NCI-H446 treated with DMSO at 0.1 percent for 48 hours (cell line): ENCODE data around the gene NR2C2AP.
"Not testable (repeated sequence)": the region's sequence is repeated elsewhere in the genome, so short reads cannot be mapped to it uniquely, and the experiment has no call there.

Source experiments
- DNase-seq: peaks from one replicate; lab custom pipeline; 2025; lab: John Stamatoyannopoulos, UW

NR2C2AP gene, protein sequence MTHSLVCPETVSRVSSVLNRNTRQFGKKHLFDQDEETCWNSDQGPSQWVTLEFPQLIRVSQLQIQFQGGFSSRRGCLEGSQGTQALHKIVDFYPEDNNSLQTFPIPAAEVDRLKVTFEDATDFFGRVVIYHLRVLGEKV

DNA sequence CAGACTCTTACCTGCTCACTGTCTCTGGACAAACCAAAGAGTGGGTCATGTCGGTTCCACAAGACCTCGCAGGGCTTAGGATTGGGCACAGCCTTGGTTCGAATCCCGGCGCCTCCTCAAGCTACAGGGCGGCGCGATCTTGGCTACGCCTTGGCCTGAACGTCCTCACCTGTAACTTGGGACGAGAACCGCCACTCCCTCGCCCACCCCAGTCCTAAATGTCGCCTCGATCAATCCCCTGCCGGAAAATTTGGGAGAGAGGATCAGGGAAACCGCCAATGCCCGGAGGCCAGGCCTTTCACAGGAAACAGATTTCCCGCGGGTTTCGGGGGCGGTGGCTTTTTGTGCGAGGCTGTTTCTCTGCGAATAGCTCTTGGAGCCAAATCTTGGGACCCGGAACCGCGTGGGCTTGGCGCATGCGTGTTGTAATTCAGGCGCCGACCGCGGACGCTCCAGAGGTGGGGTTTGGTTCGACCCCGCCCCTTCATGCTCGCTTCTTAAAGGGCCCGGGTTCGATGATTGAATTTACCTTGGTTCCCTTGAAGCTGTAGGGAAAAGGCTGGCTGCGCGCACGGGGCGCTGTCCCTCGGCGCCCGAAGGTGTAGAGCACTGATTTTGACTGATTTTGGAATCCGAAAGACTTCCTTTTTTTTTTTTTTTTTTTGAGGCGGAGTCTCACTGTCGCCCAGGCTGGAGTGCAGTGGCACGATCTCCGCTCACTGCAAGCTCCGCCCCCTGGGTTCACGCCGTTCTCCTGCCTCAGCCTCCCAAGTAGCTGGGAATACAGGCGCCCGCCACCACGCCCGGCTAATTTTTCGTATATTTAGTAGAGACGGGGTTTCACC is at the start of gene NR2C2AP:
Gene NR2C2AP (minus strand): TSS at position 403 of the 845 bp plus-strand sequence. CDS start 354 bp downstream, at position 49.
- DNase-seq, result peak; percentile 91

DNA sequence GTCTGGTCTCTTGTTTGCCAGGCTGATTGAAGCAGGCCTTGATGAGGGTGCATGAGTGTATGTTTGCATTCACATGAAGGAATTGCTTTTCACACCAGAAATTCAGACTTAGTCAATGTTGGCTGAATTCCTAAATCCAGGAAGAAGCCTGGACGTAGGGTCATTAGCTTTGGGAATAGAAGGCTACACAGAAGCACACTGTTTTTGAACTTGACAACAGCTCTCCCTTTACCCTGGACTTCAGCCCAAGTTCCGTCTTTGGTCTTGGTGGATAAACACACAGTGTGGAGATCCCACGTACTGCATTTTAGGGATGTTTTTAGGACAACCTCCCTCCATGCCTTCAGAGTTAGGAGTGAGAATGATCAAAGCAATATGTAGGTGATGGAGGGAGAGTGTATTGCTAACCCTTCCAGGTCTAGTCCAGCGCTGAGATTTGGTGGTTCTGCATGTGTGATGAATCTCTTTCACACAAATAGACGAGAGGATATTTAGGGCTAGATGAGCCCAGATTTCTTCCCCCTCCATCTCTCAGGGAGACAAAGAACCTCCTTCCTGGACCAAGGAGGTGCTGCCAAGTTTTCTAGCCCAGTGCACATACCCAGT is 47.1 kb upstream of the NR2C2AP start:
- DNase-seq, result no peak

DNA sequence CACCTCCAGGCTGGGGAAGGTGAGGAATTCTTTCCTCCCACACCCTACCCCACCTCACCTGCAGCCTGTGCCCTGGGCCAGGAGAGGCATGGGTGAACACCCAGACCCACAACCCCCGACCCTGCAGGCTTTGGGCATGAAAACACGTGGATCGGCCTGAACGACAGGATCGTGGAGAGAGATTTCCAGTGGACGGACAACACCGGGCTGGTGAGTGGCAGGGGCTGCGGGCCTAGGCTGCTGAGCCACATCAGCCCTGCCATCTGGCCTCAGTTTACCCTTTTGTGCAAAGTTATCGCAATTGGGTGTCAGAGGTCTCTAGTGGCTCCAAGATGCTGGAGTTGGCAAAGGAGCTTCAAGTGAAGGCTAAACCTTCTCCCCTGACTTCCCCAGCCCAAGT is 37.3 kb upstream of the NR2C2AP start:
- DNase-seq, result no peak

DNA sequence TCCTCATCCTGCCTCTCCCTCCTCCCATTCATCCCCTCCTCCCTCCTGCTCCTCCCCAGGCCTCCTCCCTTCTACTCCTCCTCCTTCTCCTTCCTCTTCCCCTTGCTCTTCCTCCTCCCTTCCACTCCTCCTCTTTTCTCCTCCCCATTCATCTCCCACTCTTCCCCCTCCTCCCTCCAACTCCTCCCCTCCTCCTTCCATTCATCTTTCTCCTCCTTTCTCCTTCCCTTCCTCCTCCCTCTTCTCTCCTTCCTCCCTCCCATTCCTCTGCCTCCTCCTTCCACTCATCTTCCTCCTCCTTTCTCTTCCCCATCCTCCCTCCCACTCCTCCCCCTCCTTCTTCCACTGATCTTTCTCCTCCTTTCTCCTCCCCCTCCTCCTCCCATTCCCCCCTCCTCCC is 36.5 kb upstream of the NR2C2AP start:
- DNase-seq, result no peak

DNA sequence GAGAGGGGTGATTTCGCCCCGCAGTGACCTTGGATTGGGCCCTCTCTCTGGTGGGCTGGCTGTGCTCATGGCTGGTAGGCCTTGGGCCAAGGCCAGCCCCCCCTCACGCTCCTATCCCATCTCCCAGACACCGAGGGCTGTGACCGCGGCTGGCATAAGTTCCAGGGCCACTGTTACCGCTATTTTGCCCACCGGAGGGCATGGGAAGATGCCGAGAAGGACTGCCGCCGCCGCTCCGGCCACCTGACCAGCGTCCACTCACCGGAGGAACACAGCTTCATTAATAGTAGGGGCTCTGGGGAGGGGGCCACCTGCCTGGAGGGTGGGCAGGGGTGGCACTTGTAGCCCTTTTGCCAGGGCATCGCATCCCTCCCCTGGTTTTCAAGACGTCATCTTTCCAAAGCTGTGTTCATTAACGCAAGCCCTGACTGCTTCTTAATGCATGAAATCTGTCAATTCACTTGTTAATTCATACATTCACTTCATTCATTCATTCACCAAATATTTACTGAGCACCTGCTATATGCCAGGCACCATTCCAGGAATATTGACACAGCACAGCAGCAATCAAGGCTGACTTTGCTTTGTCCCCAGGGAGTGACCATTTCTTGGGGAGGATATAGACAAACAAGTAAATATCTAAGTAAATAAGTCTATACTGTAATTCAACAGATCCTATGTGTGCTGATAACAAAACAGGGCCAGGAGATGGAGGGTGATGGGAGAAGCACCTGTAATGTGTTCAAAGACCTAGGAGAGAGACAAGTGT is 35.1 kb upstream of the NR2C2AP start:
- no peak for DNase-seq

DNA sequence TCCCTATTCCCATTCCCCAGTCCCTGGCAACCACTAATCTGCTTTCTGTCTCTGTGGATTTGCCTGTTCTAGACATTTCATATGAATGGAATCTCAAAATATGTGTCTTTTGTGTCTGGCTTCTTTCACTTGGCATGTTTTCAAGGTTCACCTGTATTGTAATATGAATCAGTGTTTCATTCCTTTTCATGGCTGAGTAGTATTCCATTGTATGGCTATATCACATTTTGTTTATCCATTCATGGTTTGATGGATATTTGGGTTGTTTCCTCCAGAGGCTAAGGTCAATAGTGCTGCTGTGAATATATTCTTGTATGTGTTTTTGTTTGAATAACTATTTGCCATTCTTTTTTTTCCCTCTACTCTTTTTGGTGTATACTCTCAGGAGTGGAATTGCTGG is 33.0 kb upstream of the NR2C2AP start:
- DNase-seq, result no peak

DNA sequence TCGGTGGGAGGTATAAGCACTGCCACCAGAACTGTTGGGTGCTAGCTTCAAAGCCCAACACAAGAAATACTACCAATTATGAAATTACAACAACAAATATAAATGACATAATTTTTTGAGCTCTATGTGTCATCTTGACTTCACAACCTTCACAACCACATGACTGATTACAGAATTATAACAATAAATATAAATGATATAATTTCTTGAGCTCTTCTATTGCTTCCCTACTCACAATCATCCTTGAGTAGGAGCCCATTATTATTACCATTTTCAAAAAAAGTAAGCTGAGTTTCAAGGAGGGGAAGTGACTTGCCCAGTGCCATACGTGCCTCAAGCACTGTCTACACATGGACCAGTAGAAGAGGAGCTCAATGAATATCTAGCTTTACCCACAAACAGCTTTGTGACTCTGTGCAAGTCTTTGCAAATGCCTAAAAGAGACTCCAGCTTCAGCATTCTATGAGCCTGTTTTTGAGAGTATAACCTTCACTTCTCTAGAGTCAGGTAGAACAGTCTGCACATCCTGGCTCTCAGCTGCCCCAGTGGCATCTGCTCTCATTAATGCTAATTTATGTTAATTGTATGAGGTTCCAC is 31.1 kb upstream of the NR2C2AP start:
- no peak for DNase-seq

DNA sequence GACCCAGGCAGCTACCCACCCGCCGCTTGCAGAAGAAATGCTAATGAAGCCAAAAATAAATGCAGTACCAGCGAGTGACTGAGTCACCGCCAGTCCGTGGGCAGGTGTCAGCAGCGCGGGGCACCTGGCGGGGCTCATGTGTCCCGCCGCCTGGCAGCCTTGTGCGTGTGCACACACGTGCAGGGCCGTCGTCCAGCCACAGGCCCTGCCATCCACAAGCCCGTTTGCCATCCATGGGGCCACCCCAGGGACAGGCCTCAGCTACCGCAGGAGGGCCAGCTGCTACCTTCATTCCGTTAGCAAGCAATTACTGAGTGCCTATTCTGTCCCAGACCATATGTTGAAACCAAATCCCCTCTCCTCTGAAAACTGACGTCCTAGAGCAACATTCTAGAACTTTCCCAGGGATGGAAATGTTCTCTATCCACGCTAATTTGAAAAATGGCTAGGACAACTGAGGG is 29.1 kb upstream of the NR2C2AP start:
- DNase-seq, result no peak

DNA sequence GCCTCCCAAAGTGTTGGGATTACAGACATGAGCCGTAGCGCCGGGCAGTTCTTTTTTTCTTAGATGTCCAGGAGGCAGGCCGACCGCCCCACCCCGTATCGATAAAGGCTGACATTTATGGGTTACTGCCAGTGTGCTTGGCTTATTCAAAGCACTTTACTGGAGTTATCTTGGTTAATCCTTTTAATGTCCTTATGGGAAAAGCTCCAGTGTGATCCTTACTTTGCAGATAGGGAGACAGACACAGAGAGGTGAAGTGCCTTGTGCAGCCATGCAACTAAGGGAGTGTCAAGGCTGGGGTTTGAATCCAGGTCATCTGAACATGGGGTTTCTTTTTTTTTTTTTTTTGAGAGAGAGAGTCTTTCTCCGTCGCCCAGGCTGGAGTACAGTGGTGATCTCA is 27.8 kb upstream of the NR2C2AP start:
- no peak for DNase-seq

DNA sequence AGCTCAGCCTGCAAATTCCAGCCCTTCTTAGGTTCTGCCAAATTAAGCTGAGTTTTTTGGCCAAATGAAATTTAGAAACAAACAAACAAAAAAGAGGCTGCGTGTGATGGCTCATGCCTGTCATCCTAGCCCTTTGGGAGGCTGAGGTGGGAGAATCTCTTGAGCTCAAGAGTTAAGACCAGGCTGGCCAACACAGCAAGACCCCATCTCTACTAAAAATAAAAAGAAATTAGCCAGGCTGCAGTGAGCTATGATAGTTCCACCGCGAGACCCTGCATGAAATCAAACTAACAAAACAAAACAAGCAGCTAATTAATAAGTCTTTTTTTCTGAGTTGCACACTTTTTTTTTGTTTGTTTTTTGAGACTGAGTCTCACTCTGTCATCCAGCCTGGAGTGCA is 26.5 kb upstream of the NR2C2AP start:
- no peak for DNase-seq

DNA sequence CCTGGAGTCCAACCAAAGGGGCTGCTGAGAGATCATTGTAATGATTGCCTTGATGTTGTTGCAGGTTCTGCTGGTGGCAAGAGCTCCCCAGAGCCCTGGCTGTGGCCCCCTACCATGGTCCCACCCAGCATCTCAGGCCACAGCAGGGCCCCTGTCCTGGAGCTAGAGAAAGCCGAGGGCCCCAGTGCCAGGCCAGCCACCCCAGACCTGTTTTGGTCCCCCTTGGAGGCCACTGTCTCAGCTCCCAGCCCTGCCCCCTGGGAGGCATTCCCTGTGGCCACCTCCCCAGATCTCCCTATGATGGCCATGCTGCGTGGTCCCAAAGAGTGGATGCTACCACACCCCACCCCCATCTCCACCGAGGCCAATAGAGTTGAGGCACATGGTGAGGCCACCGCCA is 24.0 kb upstream of the NR2C2AP start:
- DNase-seq, result no peak

DNA sequence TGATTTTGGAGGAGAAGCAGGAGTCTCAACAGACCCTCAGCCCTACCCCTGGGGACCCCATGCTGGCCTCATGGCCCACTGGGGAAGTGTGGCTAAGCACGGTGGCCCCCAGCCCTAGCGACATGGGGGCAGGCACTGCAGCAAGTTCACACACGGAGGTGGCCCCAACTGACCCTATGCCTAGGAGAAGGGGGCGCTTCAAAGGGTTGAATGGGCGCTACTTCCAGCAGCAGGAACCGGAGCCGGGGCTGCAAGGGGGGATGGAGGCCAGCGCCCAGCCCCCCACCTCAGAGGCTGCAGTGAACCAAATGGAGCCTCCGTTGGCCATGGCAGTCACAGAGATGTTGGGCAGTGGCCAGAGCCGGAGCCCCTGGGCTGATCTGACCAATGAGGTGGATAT is 23.4 kb upstream of the NR2C2AP start:
- no peak for DNase-seq

DNA sequence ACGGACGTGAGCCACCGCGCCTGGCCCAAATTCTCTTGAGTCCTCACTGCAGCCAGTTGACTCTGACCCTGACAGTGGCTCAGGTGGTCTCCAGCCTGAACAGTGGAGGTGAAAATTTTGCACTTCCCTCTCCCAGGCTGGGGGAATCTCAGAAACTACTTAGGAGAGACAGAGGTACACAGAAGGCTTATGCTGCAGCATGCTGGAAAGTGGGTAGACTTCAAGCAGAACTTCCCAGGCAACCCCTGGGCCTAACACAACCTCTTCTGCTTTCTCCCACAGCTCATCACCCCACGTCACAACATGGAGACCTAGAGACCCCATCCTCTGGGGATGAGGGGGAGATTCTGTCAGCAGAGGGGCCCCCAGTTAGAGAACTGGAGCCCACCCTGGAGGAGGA is 23.0 kb upstream of the NR2C2AP start:
- no peak for DNase-seq

DNA sequence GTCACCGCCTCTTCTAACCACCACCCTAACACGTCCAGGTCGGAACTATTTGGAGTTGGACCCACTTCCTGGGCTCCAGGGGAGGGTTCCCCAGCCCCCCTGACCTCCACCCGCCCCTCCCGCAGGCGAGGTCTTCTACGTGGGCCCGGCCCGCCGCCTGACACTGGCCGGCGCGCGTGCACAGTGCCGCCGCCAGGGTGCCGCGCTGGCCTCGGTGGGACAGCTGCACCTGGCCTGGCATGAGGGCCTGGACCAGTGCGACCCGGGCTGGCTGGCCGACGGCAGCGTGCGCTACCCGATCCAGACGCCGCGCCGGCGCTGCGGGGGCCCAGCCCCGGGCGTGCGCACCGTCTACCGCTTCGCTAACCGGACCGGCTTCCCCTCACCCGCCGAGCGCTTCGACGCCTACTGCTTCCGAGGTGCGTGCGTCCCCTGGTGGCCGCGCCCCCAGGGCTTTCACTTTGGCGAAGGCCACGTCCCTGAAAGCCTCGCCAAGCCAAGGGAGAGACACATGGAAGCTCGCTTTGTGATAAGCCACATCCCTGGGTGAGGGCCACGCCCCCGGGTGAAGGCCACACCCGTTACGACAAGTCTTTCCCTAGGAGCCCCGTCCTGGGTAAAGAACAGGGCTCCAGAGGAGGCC is 21.8 kb upstream of the NR2C2AP start:
- peak; percentile 9 for DNase-seq

DNA sequence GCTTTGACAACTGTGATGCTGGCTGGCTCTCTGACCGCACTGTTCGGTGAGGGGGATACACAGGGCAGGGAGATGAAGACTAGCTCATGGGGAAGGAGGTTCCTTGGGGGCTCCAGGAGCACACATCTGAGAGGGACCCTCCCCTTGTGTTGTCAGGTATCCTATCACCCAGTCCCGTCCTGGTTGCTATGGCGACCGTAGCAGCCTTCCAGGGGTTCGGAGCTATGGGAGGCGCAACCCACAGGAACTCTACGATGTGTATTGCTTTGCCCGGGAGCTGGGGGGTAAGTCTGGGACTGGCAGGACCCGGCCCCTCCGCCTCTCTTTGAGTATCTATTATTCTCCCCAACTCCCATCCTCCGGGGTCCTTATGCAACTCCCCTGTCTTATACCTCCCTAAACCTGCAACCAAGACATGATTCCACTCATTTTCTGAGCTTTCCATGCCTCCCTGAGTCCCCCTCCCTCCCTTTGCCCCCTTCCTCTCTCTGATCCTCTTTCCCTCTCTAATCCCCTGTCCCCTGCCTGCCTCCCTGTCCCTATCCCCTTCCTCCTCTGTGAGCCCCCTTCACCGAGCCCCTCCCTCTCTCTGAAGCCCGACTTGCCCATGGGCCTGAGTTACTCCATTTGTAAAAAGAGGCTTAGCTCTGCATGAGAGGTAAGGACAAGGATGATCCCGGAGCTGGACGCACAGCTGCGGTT is 21.1 kb upstream of the NR2C2AP start:
- no peak for DNase-seq

DNA sequence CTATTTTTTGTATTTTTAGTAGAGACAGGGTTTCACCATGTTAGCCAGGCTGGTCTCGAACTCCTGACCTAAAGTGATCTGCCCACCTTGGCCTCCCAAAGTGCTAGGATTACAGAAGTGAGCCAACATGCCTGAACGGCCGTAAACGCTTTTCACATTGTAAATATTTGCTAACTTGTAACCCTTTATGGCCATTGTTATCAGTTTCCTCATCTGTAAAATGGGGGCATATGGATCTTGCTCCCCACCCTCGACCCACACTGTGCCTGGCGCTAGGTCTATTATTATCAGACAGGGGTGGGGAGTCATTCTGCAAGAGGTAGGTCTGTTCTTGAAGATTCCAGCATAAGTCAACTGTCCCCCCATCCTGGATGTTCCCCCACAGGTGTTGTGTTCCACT is 20.4 kb upstream of the NR2C2AP start:
- DNase-seq, result no peak

DNA sequence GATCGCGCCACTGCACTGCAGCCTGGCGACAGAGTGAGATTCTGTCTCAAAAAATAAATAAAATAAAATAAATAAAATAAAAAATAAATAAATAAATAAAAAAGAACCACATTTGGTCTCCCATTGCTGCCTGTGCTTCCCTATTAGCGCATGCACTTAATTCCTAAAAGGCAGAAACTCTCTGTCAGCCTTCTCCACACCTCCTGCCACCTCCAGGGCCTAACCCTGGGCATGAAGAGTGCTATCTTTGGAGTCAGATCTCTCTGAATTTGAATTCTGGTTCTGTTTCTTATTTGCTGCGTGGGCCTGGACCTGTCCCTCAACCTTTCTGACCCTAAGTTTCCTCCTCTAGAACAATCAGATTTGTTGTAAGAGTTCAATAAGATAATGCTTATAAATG is 19.8 kb upstream of the NR2C2AP start:
- DNase-seq, result no peak

DNA sequence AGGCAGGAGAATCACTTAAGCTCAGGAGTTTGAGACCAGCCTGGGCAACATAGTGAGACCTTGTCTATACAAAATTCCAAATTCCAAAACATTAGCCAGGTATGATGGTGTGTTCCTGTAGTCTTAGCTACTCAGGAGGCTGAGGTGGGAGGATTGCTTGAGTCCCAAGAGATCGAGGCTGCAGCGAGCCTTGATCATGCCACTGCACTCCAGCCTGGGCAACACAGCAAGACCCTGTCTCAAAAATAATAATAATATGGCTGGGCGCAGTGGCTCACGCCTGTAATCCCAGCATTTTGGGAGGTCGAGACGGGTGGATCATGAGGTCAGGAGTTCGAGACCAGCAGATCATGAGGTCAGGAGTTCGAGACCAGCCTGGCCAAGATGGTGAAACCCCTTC is 17.8 kb upstream of the NR2C2AP start:
- DNase-seq, result not testable (repeated sequence)

DNA sequence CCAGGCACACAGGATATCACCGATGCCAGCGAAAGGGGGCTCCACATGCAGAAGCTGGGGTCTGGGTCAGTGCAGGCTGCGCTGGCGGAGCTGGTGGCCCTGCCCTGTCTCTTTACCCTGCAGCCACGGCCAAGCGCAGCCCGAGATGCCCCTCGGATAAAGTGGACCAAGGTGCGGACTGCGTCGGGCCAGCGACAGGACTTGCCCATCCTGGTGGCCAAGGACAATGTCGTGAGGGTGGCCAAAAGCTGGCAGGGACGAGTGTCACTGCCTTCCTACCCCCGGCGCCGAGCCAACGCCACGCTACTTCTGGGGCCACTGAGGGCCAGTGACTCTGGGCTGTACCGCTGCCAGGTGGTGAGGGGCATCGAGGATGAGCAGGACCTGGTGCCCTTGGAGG is 15.7 kb upstream of the NR2C2AP start:
- no peak for DNase-seq

DNA sequence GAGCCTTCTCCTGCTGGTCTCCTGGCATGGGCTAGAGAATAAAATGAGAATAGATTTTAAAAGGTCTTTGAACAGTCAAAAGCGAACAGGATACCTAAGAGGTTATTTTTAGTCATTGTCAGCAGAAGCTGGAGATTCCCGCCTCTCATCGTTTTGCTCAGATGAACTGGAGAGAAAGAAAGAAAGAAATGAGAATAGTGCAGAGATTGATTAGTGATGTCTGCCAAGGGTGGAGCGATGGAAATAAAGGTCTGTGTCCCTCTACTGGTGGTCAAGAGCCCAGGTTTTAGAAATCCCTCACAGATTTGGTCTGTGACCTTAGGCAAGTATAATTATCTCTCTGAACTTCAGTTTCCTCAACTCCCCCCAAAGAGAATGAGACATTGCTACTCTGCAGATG is 13.9 kb upstream of the NR2C2AP start:
- peak; percentile 32 for DNase-seq

DNA sequence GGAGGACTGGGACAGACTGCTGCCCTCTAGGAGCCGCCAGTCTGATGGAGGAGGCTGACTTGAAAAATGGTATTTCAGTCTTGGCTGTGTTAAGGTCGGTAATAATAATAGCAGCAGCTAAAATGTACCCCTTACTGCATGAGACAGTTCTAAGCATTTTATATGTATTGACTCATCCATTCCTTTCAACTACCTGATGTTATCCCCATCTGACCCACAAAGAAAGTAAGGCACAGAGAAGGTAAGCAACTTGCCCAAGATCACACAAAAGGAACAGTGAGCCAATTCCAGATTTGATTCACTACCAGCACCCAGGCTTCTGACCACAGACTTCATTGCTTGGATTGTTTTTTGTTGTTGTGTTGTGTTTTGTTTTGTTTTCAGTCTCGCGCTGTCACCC is 12.6 kb upstream of the NR2C2AP start:
- DNase-seq, result no peak
